HG03354 (cell line): Measurements from ENCODE around the gene STRAP.
A peak's percentile ranks its signal among the peaks of the same experiment; 100 is the strongest.
"Not testable (repeated sequence)": the region's sequence is repeated elsewhere in the genome, so short reads cannot be mapped to it uniquely, and the experiment has no call there.

ENCODE experiments used
- ATAC-seq: cut with Tn5 transposase; IDR thresholded peaks from one replicate; pipeline ENCODE4 v1.9.1; 2021; ENCODE audit warnings: mild to moderate bottlenecking; ENCODE audit not compliant: unreplicated experiment, poor library complexity, severe bottlenecking

The STRAP gene

GRCh38 chr12:15911931-15912330, 29.7 kb downstream of the STRAP start:
- ATAC-seq: not testable (repeated sequence)

- ATAC-seq: not testable (repeated sequence)
Measured at GRCh38 chr12:15914131-15914530, 31.9 kb downstream of the STRAP start.

- no peak for ATAC-seq
Measured at GRCh38 chr12:15918066-15918465, 35.9 kb downstream of the STRAP start.

GRCh38 chr12:15919418-15919817, 37.2 kb downstream of the STRAP start:
- no peak for ATAC-seq

- no peak for ATAC-seq
Measured at GRCh38 chr12:15924956-15925355, 42.8 kb downstream of the STRAP start.

GRCh38 chr12:15928346-15928745, 46.2 kb downstream of the STRAP start:
- ATAC-seq: no peak

- ATAC-seq: no peak
Measured at GRCh38 chr12:15928870-15929571, 46.8 kb downstream of the STRAP start.

GRCh38 chr12:15931590-15932053, 49.4 kb downstream of the STRAP start:
- ATAC-seq: peak; percentile 74

- ATAC-seq: no peak
Measured at GRCh38 chr12:15932327-15932726, 50.1 kb downstream of the STRAP start.

- ATAC-seq: no peak
Measured at GRCh38 chr12:15932971-15933370, 50.8 kb downstream of the STRAP start.

- no peak for ATAC-seq
Measured at GRCh38 chr12:15933751-15934150, 51.6 kb downstream of the STRAP start.

- ATAC-seq: no peak
Measured at GRCh38 chr12:15936751-15937150, 54.6 kb downstream of the STRAP start.

- ATAC-seq: no peak
Measured at GRCh38 chr12:15937902-15938301, 55.7 kb downstream of the STRAP start.

GRCh38 chr12:15939111-15939510, 56.9 kb downstream of the STRAP start:
- no peak for ATAC-seq

- ATAC-seq: no peak
Measured at GRCh38 chr12:15942475-15942874, 60.3 kb downstream of the STRAP start.

- not testable (repeated sequence) for ATAC-seq
Measured at GRCh38 chr12:15943519-15943918, 61.3 kb downstream of the STRAP start.

- not testable (repeated sequence) for ATAC-seq
Measured at GRCh38 chr12:15948461-15948860, 66.3 kb downstream of the STRAP start.
